ENCODE results near the gene SHANK1. TPM values are rescaled to one million over a fixed set of nuclear protein-coding genes. Genes with fewer than 3 reads are reported as not detected.

Gene SHANK1
- total and polyA plus RNA-seq, 2 of the 13 experiments (the other 11 are each of a cell fraction or from before 2014, with no cell fraction given) = not detected

GRCh38 chr19:50636317-50637085, 83.1 kb downstream of the SHANK1 start:
- Histone ChIP-seq H3K9me3 (ENCODE audit: low read length) (peaks cover 17% of the 10 kb centered on the region), H3K9ac (ENCODE audit: insufficient read depth, low read depth, low read length) (no peak overlapping the region), H3K4me2 (ENCODE audit: low read depth, low read length) (no peak overlapping the region), H3K27me3 (ENCODE audit: control insufficient read depth in 1 of 2, insufficient read depth in 2 of 2, low read length in 2 of 2) (peaks cover 7 to 36% of the 10 kb centered on the region in 2 experiments), H2AFZ (ENCODE audit: low read length) (no peak overlapping the region), H3K4me1 (ENCODE audit: insufficient read depth, low read length) (no peaks in the 10 kb centered on the region; the same call in 1 of the 2 replicates), H3K27ac (ENCODE audit: extremely low read length, insufficient read depth, low read length) (no peak overlapping the region), H3K4me3 (replicated peaks in 1 of 3; ENCODE audit: insufficient read depth in 1 of 3, low read depth in 2 of 3, low read length in 3 of 3) (no peak overlapping the region), H4K20me1 (ENCODE audit: insufficient read depth, low read length) (no peaks in the 10 kb centered on the region), H3K79me2 (ENCODE audit: insufficient read depth, low read length) (no peaks in the 10 kb centered on the region), H3K36me3 (replicated peaks in 1 of 2; ENCODE audit: control insufficient read depth in 1 of 2, insufficient read depth in 2 of 2, low read length in 2 of 2) (no peaks in the 10 kb centered on the region)
- TF ChIP-seq SNAI1 (CRISPR knock-in tag; IDR thresholded peaks at IDR 0.05; ENCODE audit: borderline replicate concordance) = no peak
- no peak for TF ChIP-seq RORA (CRISPR knock-in tag; IDR thresholded peaks at IDR 0.05)
- TF ChIP-seq MYNN (CRISPR knock-in tag; IDR thresholded peaks at IDR 0.05; ENCODE audit: low read depth) = no peak
- no peak for TF ChIP-seq ZNF367 (CRISPR knock-in tag; IDR thresholded peaks at IDR 0.05; ENCODE audit: borderline replicate concordance)
- TF ChIP-seq MYPOP (CRISPR knock-in tag; IDR thresholded peaks at IDR 0.05) = no peak
- TF ChIP-seq ZNF800 (CRISPR knock-in tag; IDR thresholded peaks at IDR 0.05) = no peak
- TF ChIP-seq NONO (IDR thresholded peaks at IDR 0.05) = no peak
- TF ChIP-seq NONO (CRISPR knock-in tag; conservative IDR thresholded peaks at IDR 0.05) = no peak
- TF ChIP-seq SKI (IDR thresholded peaks at IDR 0.05; ENCODE audit: partially characterized antibody) = no peak
- no peak for TF ChIP-seq HNRNPLL (IDR thresholded peaks at IDR 0.05; ENCODE audit: low read depth, low read length, poor library complexity, severe bottlenecking)
- TF ChIP-seq AGO2 (optimal IDR thresholded peaks at IDR 0.05; ENCODE audit: low read depth, low read length) = no peak
- TF ChIP-seq PAF1 (CRISPR knock-in tag; IDR thresholded peaks at IDR 0.05) = no peak
- TF ChIP-seq SALL1 (CRISPR knock-in tag; IDR thresholded peaks at IDR 0.05) = no peak
- no peak for TF ChIP-seq ZNF563 (CRISPR knock-in tag; IDR thresholded peaks at IDR 0.05)
- TF ChIP-seq NR2C2 (CRISPR knock-in tag; IDR thresholded peaks at IDR 0.05; ENCODE audit: borderline replicate concordance) = no peak
- no peak for TF ChIP-seq MAFF (IDR thresholded peaks at IDR 0.05; ENCODE audit: low read depth, low read length)
- no peak for TF ChIP-seq TIGD3 (CRISPR knock-in tag; IDR thresholded peaks at IDR 0.05; ENCODE audit: borderline replicate concordance)
- ChIA-PET POLR2A (no interaction called here), CTCF (ENCODE audit: low intra/inter-chr PET ratio, low total read pairs) (no interaction called here)
- DNase-seq (ENCODE audit: low spot score) = no peak
- no TSS peak for BruUV-seq (replicated peaks)
- WGBS (ENCODE audit: low lambda C conversion rate) = 11% methylated on average over 5 of the region's 5 CpGs
- ATAC-seq = no peak
- intact Hi-C loops (cut with micrococcal nuclease; ENCODE audit: unreplicated experiment) (no loop called here), in situ Hi-C loops (cut with HindIII; ENCODE audit: extremely low pct_ligation_motif_present, low pct_unique_long_range_greater_than_20kb) (no loop called here)
- FAIRE-seq = no peak

Data from HepG2 (cell line).